Lower leg skin (tissue), 4 donors: ENCODE measurements around the gene EXO5. TPM values are rescaled to one million over a fixed set of nuclear protein-coding genes. Genes with fewer than 3 reads are reported as not detected.

Source experiments
- DNase-seq, 2 donors: peaks; one replicate each; pipeline ENCODE4 v3.0.0-alpha.2; 2019; ENCODE audit warnings: low spot score in 2 of 2
- H3K4me3 ChIP-seq: fragments of 200-600 bp; sonication (generic); 2 replicates; pipeline ENCODE4 v1.5.1; 2017; ENCODE audit warnings: mild to moderate bottlenecking, low read depth; ENCODE audit not compliant: poor library complexity, severe bottlenecking
- POLR2A ChIP-seq, 2 donors: fragments of 450-650 bp; IDR thresholded peaks; one replicate each; pipeline ENCODE4 v1.6.1; 2016 to 2017; ENCODE audit warnings: antibody characterized with exemption in 2 of 2, mild to moderate bottlenecking in 1 of 2, moderate library complexity in 1 of 2
- WGBS, 2 donors: methylation state at CpG; one replicate each; pipeline ENCODE4 v1.1.5; 2018; 5-methylcytosine and 5-hydroxymethylcytosine counted together
- intact Hi-C: fragments of 100-400 bp; cut with DNase I; formaldehyde crosslinking; loops from one replicate; pipeline ENCODE4 v1.15.0; 2023; ENCODE audit warnings: low total_unique reads
- total RNA-seq, 4 donors: library from RNA; depleted of rRNA; stranded (reverse); fragments of >200 nt; gene quantifications; one replicate each; pipeline ENCODE4 v1.1.0, GENCODE V29; 2016
- TF ChIP-seq, protein P1 (sequence below), 3 donors: fragments of 450-650 bp; IDR thresholded peaks; one replicate each; pipeline ENCODE4 v1.5.1; 2016; ENCODE audit warnings: antibody characterized with exemption in 3 of 3, mild to moderate bottlenecking in 3 of 3, moderate library complexity in 2 of 3

EXO5 gene
- total RNA-seq, 4 donors from 2014 or later, result 4.2 to 6.0 (median 5.1) TPM

GRCh38 chr1:40519517-40519916, 10.9 kb downstream of the EXO5 start:
- no peak for TF ChIP-seq POLR2A (IDR thresholded peaks at IDR 0.05)
- TF ChIP-seq, protein P1, sequence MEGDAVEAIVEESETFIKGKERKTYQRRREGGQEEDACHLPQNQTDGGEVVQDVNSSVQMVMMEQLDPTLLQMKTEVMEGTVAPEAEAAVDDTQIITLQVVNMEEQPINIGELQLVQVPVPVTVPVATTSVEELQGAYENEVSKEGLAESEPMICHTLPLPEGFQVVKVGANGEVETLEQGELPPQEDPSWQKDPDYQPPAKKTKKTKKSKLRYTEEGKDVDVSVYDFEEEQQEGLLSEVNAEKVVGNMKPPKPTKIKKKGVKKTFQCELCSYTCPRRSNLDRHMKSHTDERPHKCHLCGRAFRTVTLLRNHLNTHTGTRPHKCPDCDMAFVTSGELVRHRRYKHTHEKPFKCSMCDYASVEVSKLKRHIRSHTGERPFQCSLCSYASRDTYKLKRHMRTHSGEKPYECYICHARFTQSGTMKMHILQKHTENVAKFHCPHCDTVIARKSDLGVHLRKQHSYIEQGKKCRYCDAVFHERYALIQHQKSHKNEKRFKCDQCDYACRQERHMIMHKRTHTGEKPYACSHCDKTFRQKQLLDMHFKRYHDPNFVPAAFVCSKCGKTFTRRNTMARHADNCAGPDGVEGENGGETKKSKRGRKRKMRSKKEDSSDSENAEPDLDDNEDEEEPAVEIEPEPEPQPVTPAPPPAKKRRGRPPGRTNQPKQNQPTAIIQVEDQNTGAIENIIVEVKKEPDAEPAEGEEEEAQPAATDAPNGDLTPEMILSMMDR (IDR thresholded peaks at IDR 0.05), result no peak
- intact Hi-C loops, result no loop called here
- no peak for DNase-seq
- 80 to 94% methylated on average over 2 of the region's 2 CpGs for WGBS, 2 donors
- no peak overlapping the region for H3K4me3 ChIP-seq

- peak overlapping the region; percentile 59 for H3K4me3 ChIP-seq
- DNase-seq, result no peak
- 27 to 36% methylated on average over 5 of the region's 5 CpGs for WGBS, 2 donors
- TF ChIP-seq POLR2A (IDR thresholded peaks at IDR 0.05), result no peak
- TF ChIP-seq, protein P1 (IDR thresholded peaks at IDR 0.05), result no peak
- intact Hi-C loops, result no loop called here
These were observed 22.3 kb downstream of the EXO5 start for GRCh38 chr1:40530735-40531380.

GRCh38 chr1:40531381-40532061, 23.0 kb downstream of the EXO5 start, which contains the start of gene ZNF684:
TSS of gene ZNF684 (plus strand) at chr1:40531637. CDS start at chr1:40533167, 1,530 bp downstream.
- WGBS, 2 donors, result 1% methylated on average over 35 of the region's 35 CpGs
- peak; percentile 83 to 94 for DNase-seq
- intact Hi-C loops, result no loop called here
- TF ChIP-seq, protein P1 (IDR thresholded peaks at IDR 0.05), result no peak
- peak within 1 kb of the TSS; percentile 59 for H3K4me3 ChIP-seq

- H3K4me3 ChIP-seq, result peak overlapping the region; percentile 59
- intact Hi-C loops, result no loop called here
- TF ChIP-seq POLR2A (IDR thresholded peaks at IDR 0.05), result no peak
- TF ChIP-seq, protein P1 (IDR thresholded peaks at IDR 0.05), result no peak
- DNase-seq, result no peak
- 0% methylated on average over 3 of the region's 3 CpGs for WGBS, 2 donors
These were observed 23.5 kb downstream of the EXO5 start for GRCh38 chr1:40532062-40532389.

GRCh38 chr1:40532844-40533424, 24.4 kb downstream of the EXO5 start:
- no peak for DNase-seq
- TF ChIP-seq, protein P1 (IDR thresholded peaks at IDR 0.05), result no peak
- no peak for TF ChIP-seq POLR2A (IDR thresholded peaks at IDR 0.05)
- no peak overlapping the region for H3K4me3 ChIP-seq
- intact Hi-C loops, result no loop called here
